Measurements from ENCODE around the gene CNDP1.

- TF ChIP-seq CTCF (IDR thresholded peaks at IDR 0.05), result no peak
- no peak for TF ChIP-seq ZFX (IDR thresholded peaks at IDR 0.05; ENCODE audit: borderline replicate concordance)
These were observed 4.3 kb upstream of the CNDP1 start for GRCh38 chr18:74529811-74530583.

All from 22Rv1 (cell line).